Right kidney (tissue), 1 donor: ENCODE data around the gene E2F1.
"Not testable (repeated sequence)": the region's sequence is repeated elsewhere in the genome, so short reads cannot be mapped to it uniquely, and the experiment has no call there.

Experiments
- DNase-seq: peaks from one replicate; pipeline ENCODE4 v3.0.0-alpha.2; 2016

The E2F1 gene

GRCh38 chr20:33713865-33714367, 27.7 kb upstream of the E2F1 start:
- no peak for DNase-seq

DNA sequence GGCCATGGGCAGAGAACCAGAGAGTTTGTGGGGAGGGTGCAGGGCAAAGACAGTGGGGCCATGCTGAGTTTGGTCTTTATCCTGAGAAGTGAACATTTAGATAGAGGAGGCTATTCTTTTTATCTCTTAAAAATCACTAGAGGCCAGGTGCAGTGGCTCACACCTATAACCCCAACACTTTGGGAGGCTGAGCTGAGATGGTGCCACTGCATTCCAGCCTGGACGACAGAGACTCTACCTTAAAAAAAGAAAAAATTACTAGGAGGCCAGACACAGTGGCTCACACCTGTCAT, 25.2 kb upstream of the E2F1 start:
- no peak for DNase-seq

DNA sequence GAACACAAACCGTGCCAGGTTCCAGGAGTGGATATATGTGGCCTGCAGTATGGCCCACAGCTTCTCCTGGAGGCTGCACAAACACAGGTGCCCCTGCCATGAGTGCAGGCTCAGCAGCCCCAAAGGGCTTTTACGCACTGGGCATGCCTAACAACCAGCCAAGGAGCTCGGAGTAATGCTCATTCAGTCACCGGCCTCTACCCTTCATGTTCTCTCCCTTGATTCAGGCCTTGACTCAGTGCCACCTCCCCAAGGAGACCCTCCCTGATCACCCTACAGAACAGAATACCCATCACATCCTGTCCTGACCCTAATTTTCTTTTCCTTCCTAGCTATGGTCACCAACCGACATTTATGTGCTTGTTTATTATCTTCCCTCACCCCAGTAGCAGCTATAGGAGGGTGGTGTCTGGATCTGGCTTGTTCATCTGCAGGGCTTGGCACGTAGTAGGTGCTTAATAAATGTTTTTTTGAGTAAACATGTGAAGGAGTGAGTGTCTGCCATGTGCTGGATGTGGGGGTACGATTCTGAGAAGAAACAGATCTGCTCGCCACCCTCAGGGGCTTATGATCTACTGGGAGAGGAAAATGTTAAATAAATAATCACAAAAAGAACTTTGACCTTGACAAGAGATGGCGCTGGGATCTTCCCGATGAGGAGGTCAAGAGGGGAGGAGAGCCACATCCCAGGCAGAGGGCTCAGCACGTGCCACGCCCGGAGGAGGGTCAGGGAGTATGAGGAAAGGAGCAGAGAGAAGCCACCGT, 24.7 kb upstream of the E2F1 start:
- no peak for DNase-seq

DNA sequence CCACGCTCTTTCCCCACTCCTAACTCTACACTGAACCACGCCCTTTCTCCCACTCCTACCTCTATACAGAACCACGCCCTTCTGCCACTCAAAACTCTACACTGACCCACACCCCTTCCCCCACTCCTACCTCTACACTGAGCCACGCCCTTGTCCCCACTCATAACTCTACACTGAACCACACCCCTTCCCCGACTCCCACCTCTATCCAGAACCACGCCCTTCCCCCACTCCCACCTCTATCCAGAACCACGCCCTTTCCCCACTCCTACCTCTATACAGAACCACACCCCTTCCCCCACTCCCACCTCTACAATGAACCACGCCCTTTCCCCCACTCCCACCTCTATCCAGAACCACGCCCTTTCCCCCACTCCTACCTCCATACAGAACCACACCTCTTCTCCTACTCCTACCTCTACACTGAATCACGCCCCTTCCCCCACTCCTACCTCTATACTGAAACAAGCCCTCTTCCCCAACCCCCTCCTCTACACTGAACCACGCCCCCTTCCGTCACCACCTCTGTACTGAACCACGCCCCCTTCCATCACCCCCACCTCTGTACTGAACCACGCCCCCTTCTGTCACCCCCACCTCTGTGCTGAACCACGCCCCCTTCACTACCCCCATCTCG, 23.8 kb upstream of the E2F1 start:
- no peak for DNase-seq

- DNase-seq = no peak
Observed at GRCh38 chr20:33709398-33709797, 23.2 kb upstream of the E2F1 start.

- no peak for DNase-seq
Observed at GRCh38 chr20:33707668-33708067, 21.5 kb upstream of the E2F1 start.

- DNase-seq = no peak
Observed at GRCh38 chr20:33704197-33704924, 18.2 kb upstream of the E2F1 start.

DNA sequence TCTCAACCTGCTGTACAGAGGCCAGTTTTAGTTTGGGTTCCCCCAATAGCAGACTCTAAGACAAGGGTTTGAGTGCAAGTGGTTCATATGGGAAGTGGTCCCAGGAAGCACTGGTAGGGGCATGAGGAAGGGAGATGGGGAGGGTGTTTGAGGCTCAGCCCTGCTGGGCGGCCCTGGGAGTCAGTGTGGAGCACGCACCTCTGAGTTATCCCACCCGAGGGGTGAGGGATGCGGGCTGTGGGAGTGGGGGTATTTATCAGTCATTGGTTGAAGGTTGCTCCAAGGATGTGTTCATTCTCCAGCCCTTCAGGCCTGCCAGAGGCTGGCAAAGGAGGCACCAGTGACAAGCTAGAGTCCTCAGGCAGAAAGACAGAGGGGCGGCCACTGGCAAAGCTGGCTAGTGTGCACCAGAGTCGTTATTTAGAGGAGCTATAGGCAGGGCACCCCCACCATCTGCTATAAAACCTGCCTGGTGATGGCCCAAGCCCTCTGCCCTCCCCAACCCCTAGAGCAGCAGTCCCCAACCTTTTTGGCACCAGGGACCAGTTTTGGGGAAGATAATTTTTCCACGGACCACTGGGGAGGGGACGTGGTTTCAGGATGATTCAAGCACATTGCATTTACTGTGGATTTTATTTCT, 17.4 kb upstream of the E2F1 start:
- no peak for DNase-seq

GRCh38 chr20:33702861-33703260, 16.7 kb upstream of the E2F1 start:
- no peak for DNase-seq

DNA sequence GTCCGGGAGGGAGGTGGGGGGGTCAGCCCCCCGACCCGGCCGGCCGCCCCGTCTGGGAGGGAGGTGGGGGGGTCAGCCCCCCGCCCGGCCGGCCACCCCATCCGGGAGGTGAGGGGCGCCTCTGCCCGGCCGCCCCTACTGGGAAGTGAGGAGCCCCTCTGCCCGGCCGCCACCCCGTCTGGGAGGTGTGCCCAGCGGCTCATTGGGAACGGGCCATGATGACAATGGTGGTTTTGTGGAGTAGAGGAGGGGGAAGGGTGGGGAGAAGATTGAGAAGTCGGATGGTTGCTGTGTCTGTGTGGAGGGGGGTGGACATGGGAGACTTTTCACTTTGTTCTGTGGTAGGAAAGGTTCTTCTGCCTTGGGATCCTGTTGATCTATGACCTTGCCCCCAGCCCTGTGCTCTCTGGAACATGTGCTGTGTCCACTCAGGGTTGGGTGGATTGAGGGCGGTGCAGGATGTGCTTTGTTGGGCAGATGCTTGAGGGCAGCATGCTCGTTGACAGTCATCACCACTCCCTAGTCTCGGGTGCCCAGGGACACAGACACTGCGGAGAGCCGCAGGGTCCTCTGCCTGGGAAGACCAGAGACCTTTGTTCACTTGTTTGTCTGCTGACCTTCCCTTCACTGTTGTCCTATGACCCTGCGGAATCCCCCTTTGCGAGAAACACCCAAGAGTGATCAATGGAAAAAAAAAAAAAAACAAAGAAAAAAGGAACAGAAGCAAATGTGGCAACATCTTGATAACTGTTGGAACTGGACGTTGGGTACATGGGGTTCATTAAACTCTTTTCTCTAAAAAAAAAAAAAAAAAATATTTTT, 15.7 kb upstream of the E2F1 start:
- DNase-seq = no peak

GRCh38 chr20:33700696-33701441, 14.7 kb upstream of the E2F1 start:
- not testable (repeated sequence) for DNase-seq

DNA sequence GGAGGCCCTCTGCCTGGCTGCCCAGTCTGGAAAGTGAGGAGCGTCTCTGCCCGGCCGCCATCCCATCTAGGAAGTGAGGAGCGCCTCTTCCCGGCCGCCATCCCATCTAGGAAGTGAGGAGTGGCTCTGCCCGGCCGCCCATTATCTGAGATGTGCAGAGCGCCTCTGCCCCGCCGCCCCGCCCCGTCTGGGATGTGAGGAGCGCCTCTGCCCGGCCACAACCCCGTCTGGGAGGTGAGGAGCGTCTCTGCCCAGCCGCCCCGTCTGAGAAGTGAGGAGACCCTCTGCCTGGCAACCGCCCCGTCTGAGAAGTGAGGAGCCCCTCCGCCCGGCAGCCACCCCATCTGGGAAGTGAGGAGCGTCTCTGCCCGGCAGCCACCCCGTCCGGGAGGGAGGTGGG, 12.8 kb upstream of the E2F1 start:
- DNase-seq = not testable (repeated sequence)

DNA sequence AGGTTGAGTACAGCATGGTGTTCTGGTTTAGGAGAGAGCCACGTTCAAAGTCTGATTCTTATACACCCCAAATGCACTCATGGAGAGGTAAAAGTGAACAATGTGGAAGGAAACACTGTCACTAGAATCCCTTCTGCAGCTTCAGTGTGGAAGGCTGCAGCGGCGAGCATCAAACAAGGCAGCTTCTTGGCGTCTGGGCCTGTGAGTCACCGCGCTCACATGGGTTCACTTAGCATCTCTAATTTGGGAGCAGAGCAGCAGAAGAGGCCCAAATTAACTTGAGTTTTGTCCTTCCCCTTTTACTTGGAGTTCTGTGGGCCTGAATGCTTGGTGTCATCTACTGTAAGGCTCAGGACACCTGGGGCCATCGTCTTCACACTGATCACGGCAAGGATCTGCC, 10.9 kb upstream of the E2F1 start:
- no peak for DNase-seq

GRCh38 chr20:33696448-33696847, 10.3 kb upstream of the E2F1 start:
- no peak for DNase-seq

DNA sequence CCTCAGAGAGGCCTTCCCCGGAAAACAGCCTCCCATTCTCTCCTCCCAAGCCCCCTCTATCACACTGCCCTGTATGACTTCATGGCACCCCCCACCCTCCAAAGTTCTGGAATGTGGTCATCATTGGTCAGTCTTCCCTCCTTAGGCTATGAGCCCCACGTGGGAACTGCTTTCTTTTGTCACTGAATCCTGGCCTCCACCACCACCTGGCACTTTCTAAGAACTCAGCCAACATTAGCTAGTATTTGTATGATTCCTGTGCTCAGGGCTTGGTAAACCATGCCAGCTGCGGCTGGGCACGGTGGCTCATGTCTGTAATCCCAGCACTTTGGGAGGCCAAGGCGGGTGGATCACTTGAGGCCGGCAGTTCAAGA, 8.4 kb upstream of the E2F1 start:
- no peak for DNase-seq

- DNase-seq = no peak
Observed at GRCh38 chr20:33693741-33694638, 7.8 kb upstream of the E2F1 start.

DNA sequence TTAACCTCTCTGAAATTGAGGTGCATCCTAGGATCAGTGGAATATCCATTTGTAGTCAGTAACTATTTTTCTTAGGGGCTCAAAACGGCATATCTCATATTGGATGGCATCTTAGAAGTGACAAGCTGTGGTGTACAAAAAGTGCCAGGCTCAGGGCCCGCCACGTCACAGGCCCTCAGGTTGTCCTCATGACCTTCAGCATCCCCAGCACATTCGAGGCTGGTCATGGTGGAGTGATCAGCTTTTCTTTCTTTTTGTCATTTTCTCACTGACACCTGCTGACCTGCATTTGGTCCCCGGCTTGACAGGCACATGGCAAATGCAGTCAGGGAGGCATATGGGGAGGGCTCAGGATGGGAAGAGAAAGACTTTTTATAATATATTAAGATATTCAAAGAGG, 7.1 kb upstream of the E2F1 start:
- no peak for DNase-seq

DNA sequence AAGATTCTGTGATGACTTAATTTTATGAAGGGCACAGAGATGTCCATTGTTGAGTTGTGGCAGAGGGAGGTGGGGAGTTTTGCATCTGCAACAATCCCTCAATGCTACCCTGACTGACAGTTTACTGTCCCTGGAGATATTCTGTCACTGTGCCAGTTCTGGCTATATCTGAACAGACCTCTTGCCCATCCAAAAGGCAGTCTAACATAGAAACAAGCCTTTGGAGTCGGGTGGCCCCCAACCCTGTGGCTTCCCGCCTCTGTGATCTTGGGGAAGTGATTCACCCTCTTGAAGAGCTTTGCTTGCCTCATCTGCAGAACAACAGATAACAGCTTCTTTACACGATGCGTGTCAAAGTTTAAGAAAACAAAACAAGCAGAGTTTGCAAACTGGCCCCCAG, 3.8 kb upstream of the E2F1 start:
- no peak for DNase-seq

DNA sequence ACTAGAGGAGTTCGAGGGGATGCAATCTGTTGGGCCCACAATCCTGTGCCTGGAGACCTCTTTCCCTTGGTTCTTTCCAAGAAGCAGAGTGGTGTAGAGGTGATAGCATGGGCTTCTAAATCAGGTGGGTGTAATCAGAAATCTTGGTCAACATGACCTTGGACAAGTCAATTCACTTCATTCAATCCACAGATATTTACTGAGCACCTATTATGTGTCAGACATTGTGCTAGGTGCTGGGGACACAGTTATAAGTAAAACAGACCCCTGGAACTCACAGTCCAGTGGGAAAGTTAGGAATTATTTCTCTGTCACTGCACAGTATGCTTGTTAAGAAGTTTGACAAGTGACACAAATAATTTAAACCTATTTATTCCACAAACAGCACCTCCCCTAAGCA, 3.3 kb upstream of the E2F1 start:
- no peak for DNase-seq

DNA sequence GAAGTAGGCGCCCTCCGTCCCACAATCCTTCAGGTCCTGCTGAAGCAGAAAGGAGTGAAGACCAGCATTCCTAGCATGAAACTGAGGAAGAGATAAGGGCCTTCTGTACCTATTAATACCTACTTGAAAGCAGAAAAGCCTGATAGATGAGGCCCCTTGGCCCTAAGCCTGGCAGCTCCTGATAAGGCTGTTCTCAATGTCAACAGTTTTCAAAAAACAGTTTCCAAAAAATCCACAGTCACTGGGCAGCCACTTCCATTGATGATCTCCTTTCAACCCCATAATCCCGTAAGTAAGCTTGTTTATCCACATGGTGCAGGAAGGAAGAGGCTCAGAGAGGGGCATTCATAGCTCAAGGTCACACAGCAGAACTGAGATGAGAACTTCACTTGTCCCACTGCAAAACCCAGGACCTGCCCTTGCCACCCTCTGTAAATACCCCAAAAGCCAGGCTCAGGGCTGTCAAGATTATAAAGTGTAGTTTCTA, 2.8 kb upstream of the E2F1 start:
- no peak for DNase-seq
